ENCODE data around the gene C4orf36.

Gene C4orf36

GRCh38 chr4:86891762-86892635 is at the start of gene C4orf36:
C4orf36 (minus strand) TSS chr4:86892422; CDS start chr4:86891520, 902 bp downstream.
- DNase-seq (ENCODE audit: low read depth in 1 of 2, low spot score in 1 of 2), result peak; percentile 3 to 5

- DNase-seq (ENCODE audit: low read depth in 1 of 2, low spot score in 1 of 2), result no peak
These were observed 48.8 kb upstream of the C4orf36 start for GRCh38 chr4:86940920-86941460.

GRCh38 chr4:86939729-86940575 is 47.7 kb upstream of the C4orf36 start:
- no peak for DNase-seq (ENCODE audit: low read depth in 1 of 2, low spot score in 1 of 2)

GRCh38 chr4:86938771-86939520 is 46.7 kb upstream of the C4orf36 start:
- no peak for DNase-seq (ENCODE audit: low read depth in 1 of 2, low spot score in 1 of 2)

GRCh38 chr4:86935853-86936733 is 43.9 kb upstream of the C4orf36 start:
- peak; percentile 56 to 76 for DNase-seq (ENCODE audit: low read depth in 1 of 2, low spot score in 1 of 2)

- DNase-seq (ENCODE audit: low read depth in 1 of 2, low spot score in 1 of 2), result no peak
These were observed 43.3 kb upstream of the C4orf36 start for GRCh38 chr4:86935566-86935852.

GRCh38 chr4:86934771-86935565 is 42.7 kb upstream of the C4orf36 start, which contains the start of gene AFF1:
AFF1 (plus strand) TSS chr4:86935011; CDS start chr4:86948534, 13,523 bp downstream.
- peak; percentile 66 to 80 for DNase-seq (ENCODE audit: low read depth in 1 of 2, low spot score in 1 of 2)

GRCh38 chr4:86934147-86934770 is 42.0 kb upstream of the C4orf36 start:
- DNase-seq (ENCODE audit: low read depth in 1 of 2, low spot score in 1 of 2), result no peak

- DNase-seq (ENCODE audit: low read depth in 1 of 2, low spot score in 1 of 2), result no peak
These were observed 36.4 kb upstream of the C4orf36 start for GRCh38 chr4:86928400-86929255.

- peak in 1 of 2 donors; percentile 8 for DNase-seq (ENCODE audit: low read depth in 1 of 2, low spot score in 1 of 2)
These were observed 35.7 kb upstream of the C4orf36 start for GRCh38 chr4:86927843-86928395.

GRCh38 chr4:86926435-86927086 is 34.3 kb upstream of the C4orf36 start:
- DNase-seq (ENCODE audit: low read depth in 1 of 2, low spot score in 1 of 2), result no peak

GRCh38 chr4:86924811-86925210 is 32.6 kb upstream of the C4orf36 start:
- DNase-seq (ENCODE audit: low read depth in 1 of 2, low spot score in 1 of 2), result no peak

- DNase-seq (ENCODE audit: low read depth in 1 of 2, low spot score in 1 of 2), result no peak
These were observed 29.5 kb upstream of the C4orf36 start for GRCh38 chr4:86921608-86922252.

GRCh38 chr4:86919561-86920223 is 27.5 kb upstream of the C4orf36 start:
- DNase-seq (ENCODE audit: low read depth in 1 of 2, low spot score in 1 of 2), result no peak

- no peak for DNase-seq (ENCODE audit: low read depth in 1 of 2, low spot score in 1 of 2)
These were observed 26.4 kb upstream of the C4orf36 start for GRCh38 chr4:86918539-86919072.
